ENCODE measurements around the gene NLRC3.
"Not testable (repeated sequence)": the region's sequence is repeated elsewhere in the genome, so short reads cannot be mapped to it uniquely, and the experiment has no call there.

NLRC3 gene

GRCh38 chr16:3577302-3577752 is at the start of gene NLRC3:
Gene NLRC3, minus strand, starts transcription at chr16:3577403. Its CDS starts 12,367 bp downstream, at chr16:3565036.
- H3K9ac ChIP-seq (ENCODE audit: low read length): no peak within 1 kb of the TSS
- no peak within 1 kb of the TSS for H3K4me3 ChIP-seq (ENCODE audit: low read length)
- H3K36me3 ChIP-seq (ENCODE audit: control insufficient read depth, insufficient read depth, low read length): no peaks in the 10 kb centered on the region
- H3K9me3 ChIP-seq (ENCODE audit: control insufficient read depth, low read length): no peaks in the 10 kb centered on the region
- H3K4me1 ChIP-seq (ENCODE audit: control insufficient read depth, insufficient read depth, low read length): no peaks in the 10 kb centered on the region
- H3K27me3 ChIP-seq (ENCODE audit: control insufficient read depth, insufficient read depth, low read length): peaks cover 4% of the 10 kb centered on the region

- no peaks in the 10 kb centered on the region for H3K36me3 ChIP-seq (ENCODE audit: control insufficient read depth, insufficient read depth, low read length)
- no peaks in the 10 kb centered on the region for H3K27me3 ChIP-seq (ENCODE audit: control insufficient read depth, insufficient read depth, low read length)
- no peaks in the 10 kb centered on the region for H3K4me1 ChIP-seq (ENCODE audit: control insufficient read depth, insufficient read depth, low read length)
- H3K9ac ChIP-seq (ENCODE audit: low read length): no peak overlapping the region
- H3K4me3 ChIP-seq (ENCODE audit: low read length): no peak overlapping the region
- no peaks in the 10 kb centered on the region for H3K9me3 ChIP-seq (ENCODE audit: control insufficient read depth, low read length)
These were observed 48.9 kb upstream of the NLRC3 start for GRCh38 chr16:3625911-3626732.

- no peak overlapping the region for H3K9ac ChIP-seq (ENCODE audit: low read length)
- H3K4me1 ChIP-seq (ENCODE audit: control insufficient read depth, insufficient read depth, low read length): peaks cover under 1% of the 10 kb centered on the region
- H3K27me3 ChIP-seq (ENCODE audit: control insufficient read depth, insufficient read depth, low read length): no peaks in the 10 kb centered on the region
These were observed 48.1 kb upstream of the NLRC3 start for GRCh38 chr16:3625331-3625730.

GRCh38 chr16:3623642-3624041 is 46.4 kb upstream of the NLRC3 start:
- H3K9ac ChIP-seq (ENCODE audit: low read length): no peak overlapping the region
- H3K4me3 ChIP-seq (ENCODE audit: low read length): no peak overlapping the region
- H3K36me3 ChIP-seq (ENCODE audit: control insufficient read depth, insufficient read depth, low read length): no peaks in the 10 kb centered on the region
- no peaks in the 10 kb centered on the region for H3K9me3 ChIP-seq (ENCODE audit: control insufficient read depth, low read length)
- peaks cover 3% of the 10 kb centered on the region for H3K4me1 ChIP-seq (ENCODE audit: control insufficient read depth, insufficient read depth, low read length)
- no peaks in the 10 kb centered on the region for H3K27me3 ChIP-seq (ENCODE audit: control insufficient read depth, insufficient read depth, low read length)

More at GRCh38 chr16:3625331-3625730, 48.1 kb upstream of the NLRC3 start:
- Histone ChIP-seq H3K9me3 (ENCODE audit: control insufficient read depth, low read length) (no peaks in the 10 kb centered on the region), H3K36me3 (ENCODE audit: control insufficient read depth, insufficient read depth, low read length) (no peaks in the 10 kb centered on the region), H3K4me3 (ENCODE audit: low read length) (no peak overlapping the region)

- H3K9me3 ChIP-seq (ENCODE audit: control insufficient read depth, low read length): no peaks in the 10 kb centered on the region
- H3K4me3 ChIP-seq (ENCODE audit: low read length): no peak overlapping the region
- no peaks in the 10 kb centered on the region for H3K36me3 ChIP-seq (ENCODE audit: control insufficient read depth, insufficient read depth, low read length)
- no peaks in the 10 kb centered on the region for H3K27me3 ChIP-seq (ENCODE audit: control insufficient read depth, insufficient read depth, low read length)
- H3K4me1 ChIP-seq (ENCODE audit: control insufficient read depth, insufficient read depth, low read length): peaks cover 3% of the 10 kb centered on the region
- H3K9ac ChIP-seq (ENCODE audit: low read length): no peak overlapping the region
These were observed 41.6 kb upstream of the NLRC3 start for GRCh38 chr16:3618769-3619141.

GRCh38 chr16:3612510-3613466 is 35.6 kb upstream of the NLRC3 start:
- Histone ChIP-seq H3K9ac (ENCODE audit: low read length) (peak overlapping the region; percentile 88), H3K27me3 (ENCODE audit: control insufficient read depth, insufficient read depth, low read length) (no peaks in the 10 kb centered on the region), H3K9me3 (ENCODE audit: control insufficient read depth, low read length) (no peaks in the 10 kb centered on the region), H3K36me3 (ENCODE audit: control insufficient read depth, insufficient read depth, low read length) (no peaks in the 10 kb centered on the region), H3K4me3 (ENCODE audit: low read length) (no peak overlapping the region), H3K4me1 (ENCODE audit: control insufficient read depth, insufficient read depth, low read length) (peaks cover 18% of the 10 kb centered on the region)

- peak within 1 kb of the TSS; percentile 99 for H3K4me3 ChIP-seq (ENCODE audit: low read length)
- no peaks in the 10 kb centered on the region for H3K27me3 ChIP-seq (ENCODE audit: control insufficient read depth, insufficient read depth, low read length)
- peak within 1 kb of the TSS; percentile 88 for H3K9ac ChIP-seq (ENCODE audit: low read length)
- H3K36me3 ChIP-seq (ENCODE audit: control insufficient read depth, insufficient read depth, low read length): no peaks in the 10 kb centered on the region
- no peaks in the 10 kb centered on the region for H3K9me3 ChIP-seq (ENCODE audit: control insufficient read depth, low read length)
- peaks cover 18% of the 10 kb centered on the region for H3K4me1 ChIP-seq (ENCODE audit: control insufficient read depth, insufficient read depth, low read length)
These were observed 34.2 kb upstream of the NLRC3 start, which contains the start of gene SLX4 for GRCh38 chr16:3611146-3611975. Gene SLX4, minus strand, starts transcription at chr16:3611606. Its CDS starts 2,642 bp downstream, at chr16:3608964.

- Histone ChIP-seq H3K9ac (ENCODE audit: low read length) (peak overlapping the region; percentile 88), H3K36me3 (ENCODE audit: control insufficient read depth, insufficient read depth, low read length) (no peaks in the 10 kb centered on the region), H3K27me3 (ENCODE audit: control insufficient read depth, insufficient read depth, low read length) (no peaks in the 10 kb centered on the region), H3K9me3 (ENCODE audit: control insufficient read depth, low read length) (no peaks in the 10 kb centered on the region), H3K4me1 (ENCODE audit: control insufficient read depth, insufficient read depth, low read length) (peaks cover 18% of the 10 kb centered on the region), H3K4me3 (ENCODE audit: low read length) (peak overlapping the region; percentile 76)
These were observed 33.5 kb upstream of the NLRC3 start for GRCh38 chr16:3610698-3611145.

- Histone ChIP-seq H3K4me1 (ENCODE audit: control insufficient read depth, insufficient read depth, low read length) (peaks cover 18% of the 10 kb centered on the region), H3K9ac (ENCODE audit: low read length) (peak overlapping the region; percentile 88), H3K36me3 (ENCODE audit: control insufficient read depth, insufficient read depth, low read length) (no peaks in the 10 kb centered on the region), H3K27me3 (ENCODE audit: control insufficient read depth, insufficient read depth, low read length) (no peaks in the 10 kb centered on the region), H3K9me3 (ENCODE audit: control insufficient read depth, low read length) (no peaks in the 10 kb centered on the region), H3K4me3 (ENCODE audit: low read length) (peak overlapping the region; percentile 76)
These were observed 32.9 kb upstream of the NLRC3 start for GRCh38 chr16:3609895-3610697.

- H3K27me3 ChIP-seq (ENCODE audit: control insufficient read depth, insufficient read depth, low read length); H3K4me3 ChIP-seq (ENCODE audit: low read length); H3K36me3 ChIP-seq (ENCODE audit: control insufficient read depth, insufficient read depth, low read length); H3K9me3 ChIP-seq (ENCODE audit: control insufficient read depth, low read length); H3K9ac ChIP-seq (ENCODE audit: low read length): not testable (repeated sequence)
- peaks cover 18% of the 10 kb centered on the region for H3K4me1 ChIP-seq (ENCODE audit: control insufficient read depth, insufficient read depth, low read length)
These were observed 31.8 kb upstream of the NLRC3 start for GRCh38 chr16:3608976-3609375.

- Histone ChIP-seq H3K27me3 (ENCODE audit: control insufficient read depth, insufficient read depth, low read length) (no peaks in the 10 kb centered on the region), H3K9me3 (ENCODE audit: control insufficient read depth, low read length) (no peaks in the 10 kb centered on the region), H3K4me1 (ENCODE audit: control insufficient read depth, insufficient read depth, low read length) (peaks cover 18% of the 10 kb centered on the region), H3K36me3 (ENCODE audit: control insufficient read depth, insufficient read depth, low read length) (no peaks in the 10 kb centered on the region), H3K4me3 (ENCODE audit: low read length) (no peak overlapping the region), H3K9ac (ENCODE audit: low read length) (no peak overlapping the region)
These were observed 30.9 kb upstream of the NLRC3 start for GRCh38 chr16:3608069-3608468.

Data from mucosa of stomach (tissue), 1 donor.